Right lung (tissue), 5 donors: ENCODE results near the gene PITX1. TPM values are rescaled to one million over a fixed set of nuclear protein-coding genes. Genes with fewer than 3 reads are reported as not detected.

Experiments
- DNase-seq, 2 donors: peaks; one replicate each; pipeline ENCODE4 v3.0.0-alpha.2; 2013
- polyA plus RNA-seq, 5 donors: library from polyadenylated mRNA; unstranded; fragments of 120-200 nt; gene quantifications; one replicate each; pipeline versions ENCODE4 v1.2.1 to v1.2.3, GENCODE V29; 2013; ENCODE audit warnings: inconsistent platforms in 1 of 5, low replicate concordance in 1 of 5; ENCODE audit not compliant: insufficient read length in 5 of 5, insufficient read depth in 1 of 5

PITX1 gene
- polyA plus RNA-seq, 5 donors = 0.06 to 1.8 (median 0.42) TPM

GRCh38 chr5:135062216-135063055 lies 28.4 kb upstream of the PITX1 start:
- DNase-seq = no peak

- no peak for DNase-seq
Measured at GRCh38 chr5:135061001-135061400, 27.0 kb upstream of the PITX1 start.

- no peak for DNase-seq
Measured at GRCh38 chr5:135060021-135060420, 26.0 kb upstream of the PITX1 start.

GRCh38 chr5:135059000-135059923 lies 25.2 kb upstream of the PITX1 start:
- DNase-seq = no peak

- DNase-seq = no peak
Measured at GRCh38 chr5:135058331-135058732, 24.3 kb upstream of the PITX1 start.

GRCh38 chr5:135057233-135057632 lies 23.2 kb upstream of the PITX1 start:
- DNase-seq = no peak

- DNase-seq = no peak
Measured at GRCh38 chr5:135056316-135057030, 22.4 kb upstream of the PITX1 start.

- no peak for DNase-seq
Measured at GRCh38 chr5:135055396-135055795, 21.4 kb upstream of the PITX1 start.

GRCh38 chr5:135054546-135054945 lies 20.5 kb upstream of the PITX1 start:
- DNase-seq = no peak

- no peak for DNase-seq
Measured at GRCh38 chr5:135053989-135054388, 20.0 kb upstream of the PITX1 start.

- DNase-seq = no peak
Measured at GRCh38 chr5:135053278-135053677, 19.2 kb upstream of the PITX1 start.

- no peak for DNase-seq
Measured at GRCh38 chr5:135052511-135053145, 18.6 kb upstream of the PITX1 start.

- no peak for DNase-seq
Measured at GRCh38 chr5:135051872-135052271, 17.8 kb upstream of the PITX1 start.

- no peak for DNase-seq
Measured at GRCh38 chr5:135051399-135051798, 17.4 kb upstream of the PITX1 start.

GRCh38 chr5:135050244-135050767 lies 16.3 kb upstream of the PITX1 start:
- DNase-seq = no peak

- DNase-seq = no peak
Measured at GRCh38 chr5:135048930-135049329, 14.9 kb upstream of the PITX1 start.

- DNase-seq = no peak
Measured at GRCh38 chr5:135048286-135048685, 14.3 kb upstream of the PITX1 start.

GRCh38 chr5:135047347-135047695 lies 13.3 kb upstream of the PITX1 start:
- no peak for DNase-seq

GRCh38 chr5:135046661-135047346 lies 12.8 kb upstream of the PITX1 start:
- no peak for DNase-seq

GRCh38 chr5:135045488-135045887 lies 11.5 kb upstream of the PITX1 start:
- DNase-seq = no peak

GRCh38 chr5:135042595-135042994 lies 8.6 kb upstream of the PITX1 start:
- no peak for DNase-seq
